AML-193 (cell line): ENCODE data around the gene DFFB.

ENCODE experiments used
- DNase-seq, 2 experiments: peaks; one replicate each; lab custom pipeline; 2025; lab: John Stamatoyannopoulos, UW

DFFB gene

DNA sequence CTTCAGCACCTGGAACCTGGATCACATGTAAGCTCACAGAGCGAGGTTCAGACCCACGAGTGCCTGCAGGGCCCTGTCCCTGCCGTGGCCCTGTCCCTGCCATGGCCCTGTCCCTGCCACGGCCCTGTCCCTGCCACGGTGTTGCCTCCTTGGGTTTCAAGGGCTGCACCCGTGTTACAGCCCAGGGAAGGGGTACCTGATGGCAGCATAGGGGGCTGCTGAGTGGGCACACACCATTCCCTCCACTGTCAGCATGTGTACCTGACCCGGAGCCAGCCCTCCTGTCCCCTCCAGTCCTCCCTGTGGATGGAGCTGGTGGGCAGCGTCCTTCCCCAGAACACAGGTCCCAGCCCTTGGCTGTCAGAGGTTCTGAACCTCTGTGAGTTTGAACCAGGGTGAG is 15.3 kb downstream of the DFFB start:
- DNase-seq: no peak

- DNase-seq: no peak
Observed at GRCh38 chr1:3874736-3875135, 17.5 kb downstream of the DFFB start.

DNA sequence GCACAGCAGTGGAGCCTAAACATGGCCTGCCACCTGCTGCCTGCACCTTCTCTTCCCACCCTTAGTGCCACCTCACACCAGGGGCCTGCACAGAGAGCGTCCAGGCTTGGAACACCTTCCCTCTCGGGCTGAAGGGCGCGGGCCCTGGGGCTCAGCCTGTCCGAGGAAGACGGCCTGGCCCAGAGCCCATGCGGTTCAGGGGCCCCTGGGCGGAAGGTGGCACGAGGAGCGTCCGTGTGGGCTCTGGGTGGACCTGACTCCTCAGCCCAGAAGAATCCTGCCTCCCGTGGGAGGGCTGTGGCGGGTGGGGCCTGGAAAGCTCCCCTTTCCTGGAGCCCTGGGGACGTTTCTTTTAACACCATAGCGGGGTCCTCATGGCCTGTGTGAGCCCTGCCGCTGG is 19.4 kb downstream of the DFFB start:
- DNase-seq: no peak

DNA sequence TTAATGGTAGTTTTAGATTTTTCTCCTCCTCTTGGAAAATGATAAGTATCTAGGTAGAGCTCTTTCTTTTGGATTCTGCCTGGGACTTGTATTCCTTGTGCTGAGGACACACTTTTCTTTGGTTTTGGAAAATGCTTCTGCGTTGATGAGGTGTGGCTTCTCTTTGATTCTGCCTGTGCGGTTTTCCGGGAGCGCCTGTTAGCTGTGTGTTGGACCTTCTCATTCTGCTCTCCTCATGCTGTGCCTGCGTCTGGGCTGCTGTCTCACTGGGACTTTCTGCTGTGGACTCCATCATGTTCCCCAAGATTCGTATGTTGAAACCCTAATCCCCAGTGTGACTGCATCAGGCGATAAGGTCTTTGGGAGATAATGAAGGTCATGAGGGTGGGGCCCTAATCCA is 21.8 kb downstream of the DFFB start:
- no peak for DNase-seq

DNA sequence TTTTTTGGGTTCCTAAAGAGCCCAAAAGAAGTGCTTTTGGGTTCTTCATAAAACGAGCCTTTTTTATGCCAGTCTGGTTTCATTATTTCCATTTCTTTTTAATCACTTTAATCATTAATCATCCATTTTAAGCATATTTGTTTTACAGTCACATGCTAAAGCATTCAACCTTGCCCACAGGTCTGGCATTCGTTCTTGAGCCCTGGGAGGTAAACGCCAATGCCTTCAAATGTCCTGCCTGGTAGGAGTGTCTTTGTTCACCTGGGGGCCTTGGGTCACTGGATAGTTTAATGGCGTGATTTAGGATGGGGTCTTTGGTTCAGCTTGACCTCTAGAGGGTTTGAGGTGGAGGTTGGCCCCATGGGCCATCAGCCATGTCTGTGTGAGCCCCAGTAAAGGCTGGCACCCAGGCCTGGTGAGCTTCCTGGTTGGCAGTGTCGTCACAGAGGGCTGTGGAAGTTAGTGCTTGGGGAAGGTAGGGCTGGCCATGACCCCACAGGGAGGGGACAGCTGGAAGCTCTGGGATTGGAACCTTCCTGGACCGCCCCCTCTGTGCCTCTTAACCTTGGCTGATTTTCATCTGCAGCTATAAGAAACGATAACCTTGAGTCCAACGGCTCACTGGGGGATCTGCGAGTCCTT is 22.6 kb downstream of the DFFB start:
- DNase-seq: no peak

- DNase-seq: no peak
Observed at GRCh38 chr1:3880429-3881192, 23.3 kb downstream of the DFFB start.

DNA sequence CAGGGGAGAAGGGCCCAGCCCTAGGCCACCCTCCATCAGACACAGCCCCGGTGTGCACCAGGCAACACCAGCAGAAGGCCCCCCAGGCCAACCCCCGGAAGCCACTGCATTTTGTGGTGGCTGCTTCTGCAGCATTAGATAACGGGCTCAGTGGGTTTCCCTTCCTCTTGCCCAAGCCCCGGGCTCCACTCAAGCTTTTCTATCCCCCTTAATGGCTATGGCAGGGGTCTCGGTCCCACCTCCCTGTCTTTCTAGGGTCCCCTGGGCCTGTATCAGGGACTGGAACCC is 23.9 kb downstream of the DFFB start:
- no peak for DNase-seq

GRCh38 chr1:3883194-3883925 is 26.1 kb downstream of the DFFB start:
- no peak for DNase-seq

DNA sequence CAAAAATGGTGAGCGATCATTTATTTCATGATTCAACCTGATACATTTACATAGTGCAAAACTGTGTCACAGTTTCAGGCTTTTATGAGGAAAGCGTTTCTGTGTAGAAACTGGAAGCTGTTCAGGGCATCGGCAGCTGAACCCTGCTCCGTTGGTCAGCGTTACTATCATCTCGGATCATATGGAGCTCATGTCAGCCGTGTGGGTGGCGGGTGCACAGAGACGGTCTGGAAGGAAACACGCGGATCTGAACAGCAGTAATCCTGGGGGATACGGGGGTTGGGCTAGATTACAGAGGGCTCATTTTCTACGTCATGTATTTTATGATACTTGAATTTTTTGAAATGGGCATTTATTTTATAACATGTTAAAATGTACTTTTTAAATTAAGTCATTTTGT is 27.7 kb downstream of the DFFB start:
- no peak for DNase-seq

GRCh38 chr1:3885611-3886010 is 28.3 kb downstream of the DFFB start:
- no peak for DNase-seq

DNA sequence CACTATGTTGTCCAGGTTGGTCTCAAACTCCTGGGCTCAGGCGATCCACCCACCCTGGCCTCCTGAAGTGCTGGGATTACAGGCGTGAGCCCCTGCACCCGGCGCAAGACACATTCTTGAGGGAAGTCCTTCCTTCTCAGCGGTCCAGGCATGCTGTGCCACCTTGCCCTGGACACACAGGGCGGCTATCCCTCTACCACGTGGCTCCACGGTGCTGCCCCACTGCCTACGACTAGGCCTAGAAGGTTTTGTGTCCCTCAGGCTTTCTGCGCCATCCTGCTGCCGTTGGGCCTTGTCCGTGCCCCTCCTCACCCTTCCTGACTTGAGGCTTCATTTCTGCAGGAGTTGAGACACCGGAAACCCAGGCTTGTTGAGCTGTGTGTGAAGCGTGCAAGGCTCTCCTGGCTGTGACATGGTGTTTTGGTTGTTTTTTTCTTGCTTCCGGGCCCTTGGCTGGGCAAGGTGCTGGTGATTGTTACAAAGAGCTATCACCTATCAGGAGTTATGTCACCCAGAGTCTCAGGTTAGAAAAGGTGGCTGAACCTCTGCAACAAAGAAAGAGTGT is 28.9 kb downstream of the DFFB start:
- no peak for DNase-seq

DNA sequence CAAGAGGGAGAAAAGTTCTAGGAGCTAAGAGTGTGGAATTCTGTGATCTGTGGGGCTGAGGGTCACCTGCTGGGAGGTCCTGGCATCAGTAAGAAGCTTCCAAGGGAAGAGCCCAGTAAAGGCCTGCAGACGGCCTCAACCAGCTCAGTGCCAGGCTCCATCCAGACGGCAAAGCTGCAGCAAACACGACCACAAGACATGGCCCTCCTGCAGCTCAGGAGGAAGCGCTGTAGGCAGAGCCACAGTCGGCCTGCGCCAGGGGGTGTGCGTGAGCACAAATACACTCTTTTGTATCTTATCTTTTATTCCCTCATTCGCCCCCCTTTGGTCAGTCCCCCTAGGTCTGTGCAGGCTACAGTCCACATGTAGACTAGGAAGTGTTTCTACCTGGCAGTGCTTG is 29.4 kb downstream of the DFFB start:
- DNase-seq: no peak

DNA sequence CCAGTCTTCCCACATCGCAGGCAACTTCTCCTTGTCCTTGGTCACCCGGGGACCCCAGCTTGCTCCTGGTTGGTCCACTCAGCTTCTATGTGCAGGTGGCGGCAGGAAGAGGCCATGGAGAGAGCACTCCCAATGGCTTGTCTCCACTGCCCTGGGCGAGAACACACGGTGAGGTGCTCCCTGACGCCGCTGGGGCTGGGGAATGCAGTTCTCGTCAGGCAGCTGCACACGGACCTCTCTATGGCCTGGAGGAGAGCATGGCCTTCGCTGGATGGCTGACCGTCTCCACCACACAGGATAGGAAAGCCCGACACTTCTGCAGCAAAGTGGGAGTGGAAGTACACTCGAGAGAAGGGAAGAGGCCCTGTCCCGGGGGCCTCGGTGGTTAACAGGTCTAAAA is 31.0 kb downstream of the DFFB start:
- no peak for DNase-seq

DNA sequence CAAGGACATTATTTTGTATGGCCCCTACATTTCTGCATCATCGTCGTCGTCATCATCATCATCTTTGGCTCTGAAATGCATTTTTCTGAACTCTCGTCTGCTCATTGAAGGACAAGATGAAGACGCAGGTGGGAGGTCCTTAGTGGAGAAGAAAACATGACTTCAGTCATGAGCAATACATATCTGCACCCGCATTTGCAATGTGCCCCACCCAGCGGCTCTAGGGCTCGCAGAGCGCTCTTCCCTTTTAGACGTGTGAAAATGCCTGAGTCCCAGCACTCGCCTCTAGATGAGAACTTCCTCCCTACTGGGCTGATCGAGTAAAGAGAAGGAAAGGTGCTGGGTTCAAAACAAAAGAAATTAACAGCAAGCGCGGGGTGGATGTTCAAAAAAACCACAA is 32.7 kb downstream of the DFFB start:
- DNase-seq: no peak

DNA sequence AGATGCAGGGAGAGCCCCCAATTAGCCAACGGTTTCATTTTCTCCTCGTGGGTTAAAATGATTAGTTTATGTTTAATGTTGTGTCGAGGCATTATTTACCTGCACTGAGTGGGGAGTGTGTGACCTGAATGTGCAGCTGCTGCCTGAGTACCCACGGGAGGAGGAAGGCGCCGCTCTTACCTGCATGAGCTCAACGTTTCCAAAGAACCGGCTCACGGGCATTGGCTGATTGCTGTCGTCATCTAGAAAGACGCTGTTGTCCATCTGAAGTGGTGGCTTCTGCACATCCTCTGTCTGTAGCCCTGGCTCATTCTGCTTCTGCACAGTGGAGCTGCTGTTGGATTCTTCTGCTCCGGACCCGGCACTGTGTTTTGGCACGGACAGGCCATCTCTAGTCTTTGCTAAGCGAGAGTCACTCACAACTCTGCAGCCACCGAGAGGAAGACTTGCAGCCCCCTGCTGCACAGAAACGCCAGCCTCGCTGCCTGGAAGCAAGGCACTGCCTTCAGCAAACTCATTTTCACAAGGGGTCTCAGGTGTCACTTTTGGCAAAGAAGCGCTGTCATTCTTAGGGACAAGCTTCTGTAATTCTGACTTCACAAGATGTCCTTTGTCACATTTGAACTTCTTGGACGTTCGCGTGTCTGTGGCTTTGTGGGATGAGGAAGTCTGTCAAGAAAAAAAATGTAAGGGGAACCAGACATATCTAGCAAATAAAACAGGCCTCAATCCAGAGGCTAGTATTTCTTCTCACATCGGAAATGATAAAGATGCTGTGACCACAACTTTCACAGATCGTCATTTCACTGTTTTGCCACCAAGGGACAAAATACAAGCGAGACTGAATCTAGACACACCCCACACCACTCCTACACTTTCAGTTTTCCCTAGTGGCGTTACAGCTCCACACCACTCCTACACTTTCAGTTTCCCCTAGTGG is 33.4 kb downstream of the DFFB start:
- DNase-seq: peak; percentile 29 to 55

- DNase-seq: no peak
Observed at GRCh38 chr1:3891329-3891865, 34.1 kb downstream of the DFFB start.

GRCh38 chr1:3892748-3893147 is 35.5 kb downstream of the DFFB start:
- no peak for DNase-seq

DNA sequence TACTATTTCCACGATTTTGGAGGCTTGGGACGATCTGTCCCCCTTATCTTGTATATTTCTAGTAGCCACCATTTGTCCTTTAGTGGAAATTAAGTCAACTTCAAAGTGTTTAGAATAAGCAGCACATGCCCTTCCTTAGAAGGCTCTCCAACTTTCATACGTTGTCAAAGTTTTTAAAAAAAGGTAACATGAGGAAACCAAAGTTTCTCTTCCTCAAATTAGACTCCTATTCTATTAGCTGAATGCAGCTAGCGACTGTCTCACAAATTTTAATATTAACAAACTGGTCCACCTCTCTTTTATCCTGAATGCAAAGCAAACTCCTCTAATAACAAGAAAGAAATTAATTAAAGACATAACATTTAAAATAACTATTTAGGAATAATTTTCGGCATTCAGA is 35.9 kb downstream of the DFFB start:
- DNase-seq: no peak

GRCh38 chr1:3894626-3895278 is 37.5 kb downstream of the DFFB start:
- no peak for DNase-seq

DNA sequence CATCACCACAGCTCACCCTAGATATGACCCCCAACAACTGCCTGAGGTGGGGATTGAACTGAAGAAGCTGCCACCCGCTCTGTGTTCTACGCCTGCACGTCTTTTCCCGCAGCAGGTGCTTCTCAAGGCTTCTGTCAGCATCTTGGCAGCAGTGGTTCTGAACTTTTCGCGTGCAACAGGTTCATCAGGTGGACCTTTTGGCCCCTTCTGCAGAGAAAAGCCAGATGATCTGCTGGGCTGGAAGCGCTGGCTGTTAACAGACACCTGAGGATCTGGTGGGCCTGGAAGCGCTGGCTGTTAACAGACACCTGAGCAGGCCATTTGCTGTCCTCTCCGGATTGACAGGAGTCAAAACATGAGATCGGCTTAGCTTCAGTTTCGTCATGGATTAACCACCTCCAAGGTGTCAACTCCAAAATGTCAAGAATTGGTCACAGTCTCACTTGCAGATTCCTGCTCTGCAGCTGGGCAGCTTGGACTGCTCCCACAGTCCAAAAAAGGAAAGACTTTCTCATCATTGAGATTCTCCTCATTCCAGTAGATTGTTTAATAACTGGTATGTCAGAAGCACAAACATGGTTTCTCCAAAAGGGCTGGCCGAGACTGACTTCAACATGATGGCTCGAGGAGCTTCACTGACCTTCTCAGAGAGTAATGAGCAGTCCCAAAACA is 38.1 kb downstream of the DFFB start:
- DNase-seq: no peak

DNA sequence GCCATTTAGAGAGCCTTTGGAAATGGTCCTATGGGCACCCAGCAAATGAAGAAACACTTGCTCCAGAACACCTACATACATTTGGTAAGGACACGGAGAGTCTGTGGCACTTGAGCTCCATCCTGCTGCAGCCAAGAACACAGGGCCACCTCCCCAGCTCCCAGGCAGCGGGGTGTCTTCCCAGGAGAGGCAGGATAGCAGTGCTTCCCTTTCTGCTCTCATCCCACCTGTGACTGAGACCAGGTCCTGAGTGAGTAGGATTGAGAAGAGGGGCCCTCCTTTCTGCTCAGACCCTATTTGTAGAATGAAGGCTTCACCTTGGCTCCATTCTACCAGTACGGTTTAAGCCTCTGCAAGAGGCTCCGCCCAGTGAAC is 38.7 kb downstream of the DFFB start:
- DNase-seq: no peak
